ENCODE measurements around the gene UPP1. TPM values are rescaled to one million over a fixed set of nuclear protein-coding genes. Genes with fewer than 3 reads are reported as not detected.

The UPP1 gene
- total and polyA plus RNA-seq, 10 of the 15 experiments (the other 5 are each of a cell fraction or from before 2014, with no cell fraction given) = 0.93 to 7.9 (median 3.8) TPM

DNA sequence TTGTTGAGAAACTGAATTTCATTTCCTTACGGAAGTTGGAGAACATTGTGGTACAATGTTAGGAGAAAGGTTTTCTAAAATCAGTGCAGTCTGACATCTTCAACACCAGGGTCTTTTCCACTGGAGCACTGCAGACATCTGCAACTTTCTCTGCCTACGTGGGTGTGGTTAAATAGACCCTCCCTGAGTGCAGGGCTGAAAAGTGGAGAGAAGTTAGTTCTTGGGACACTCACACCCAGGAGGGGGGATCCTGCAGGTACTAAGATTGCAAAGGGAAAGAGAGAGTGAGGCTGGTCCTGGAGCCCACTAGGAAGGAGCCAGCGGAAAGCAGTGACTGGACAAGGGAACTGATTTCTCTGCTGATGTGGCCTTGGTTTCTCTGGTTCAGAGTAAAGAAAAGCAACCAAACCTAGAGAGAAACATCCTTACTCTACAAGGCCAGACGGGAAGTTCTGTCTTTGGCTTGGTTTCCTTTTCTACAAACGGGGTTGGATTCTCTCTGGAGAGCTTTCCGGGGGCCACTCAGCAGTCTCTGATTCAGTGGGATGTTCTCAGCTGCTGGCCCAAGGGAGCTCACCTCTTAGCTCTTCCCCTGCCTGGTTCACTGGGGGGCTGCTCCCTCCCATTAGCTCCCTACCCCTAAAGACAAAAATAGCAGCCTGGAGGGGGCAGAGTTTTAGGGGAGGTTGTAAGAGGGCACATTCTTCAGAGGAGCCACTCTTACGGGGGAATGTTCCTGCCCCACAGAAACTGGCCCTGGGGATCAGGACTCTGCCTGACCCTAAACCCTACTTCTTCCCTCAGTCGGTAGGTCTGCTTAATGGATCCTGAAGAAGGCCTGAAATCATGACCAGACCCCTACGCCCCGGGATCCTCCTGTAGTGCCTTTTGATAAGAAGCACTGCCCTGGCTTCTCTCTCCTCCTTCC is 2.7 kb downstream of the UPP1 start (continued):
- TF ChIP-seq, protein P1, sequence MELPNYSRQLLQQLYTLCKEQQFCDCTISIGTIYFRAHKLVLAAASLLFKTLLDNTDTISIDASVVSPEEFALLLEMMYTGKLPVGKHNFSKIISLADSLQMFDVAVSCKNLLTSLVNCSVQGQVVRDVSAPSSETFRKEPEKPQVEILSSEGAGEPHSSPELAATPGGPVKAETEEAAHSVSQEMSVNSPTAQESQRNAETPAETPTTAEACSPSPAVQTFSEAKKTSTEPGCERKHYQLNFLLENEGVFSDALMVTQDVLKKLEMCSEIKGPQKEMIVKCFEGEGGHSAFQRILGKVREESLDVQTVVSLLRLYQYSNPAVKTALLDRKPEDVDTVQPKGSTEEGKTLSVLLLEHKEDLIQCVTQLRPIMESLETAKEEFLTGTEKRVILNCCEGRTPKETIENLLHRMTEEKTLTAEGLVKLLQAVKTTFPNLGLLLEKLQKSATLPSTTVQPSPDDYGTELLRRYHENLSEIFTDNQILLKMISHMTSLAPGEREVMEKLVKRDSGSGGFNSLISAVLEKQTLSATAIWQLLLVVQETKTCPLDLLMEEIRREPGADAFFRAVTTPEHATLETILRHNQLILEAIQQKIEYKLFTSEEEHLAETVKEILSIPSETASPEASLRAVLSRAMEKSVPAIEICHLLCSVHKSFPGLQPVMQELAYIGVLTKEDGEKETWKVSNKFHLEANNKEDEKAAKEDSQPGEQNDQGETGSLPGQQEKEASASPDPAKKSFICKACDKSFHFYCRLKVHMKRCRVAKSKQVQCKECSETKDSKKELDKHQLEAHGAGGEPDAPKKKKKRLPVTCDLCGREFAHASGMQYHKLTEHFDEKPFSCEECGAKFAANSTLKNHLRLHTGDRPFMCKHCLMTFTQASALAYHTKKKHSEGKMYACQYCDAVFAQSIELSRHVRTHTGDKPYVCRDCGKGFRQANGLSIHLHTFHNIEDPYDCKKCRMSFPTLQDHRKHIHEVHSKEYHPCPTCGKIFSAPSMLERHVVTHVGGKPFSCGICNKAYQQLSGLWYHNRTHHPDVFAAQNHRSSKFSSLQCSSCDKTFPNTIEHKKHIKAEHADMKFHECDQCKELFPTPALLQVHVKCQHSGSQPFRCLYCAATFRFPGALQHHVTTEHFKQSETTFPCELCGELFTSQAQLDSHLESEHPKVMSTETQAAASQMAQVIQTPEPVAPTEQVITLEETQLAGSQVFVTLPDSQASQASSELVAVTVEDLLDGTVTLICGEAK (IDR thresholded peaks at IDR 0.05; ENCODE audit: borderline replicate concordance) = no peak
- TF ChIP-seq SMC3 (IDR thresholded peaks at IDR 0.05; ENCODE audit: borderline replicate concordance, low read length) (no peak), NR2F1 (conservative IDR thresholded peaks at IDR 0.05) (no peak), NFIC (IDR thresholded peaks at IDR 0.05; ENCODE audit: low read depth, low read length) (no peak), RUNX3 (IDR thresholded peaks at IDR 0.05; ENCODE audit: low read length) (no peak), ZBED1 (IDR thresholded peaks at IDR 0.05; ENCODE audit: borderline replicate concordance) (no peak), KLF5 (IDR thresholded peaks at IDR 0.05; ENCODE audit: partially characterized antibody) (no peak), NFYB (IDR thresholded peaks at IDR 0.05; ENCODE audit: insufficient read depth, low read depth, low read length) (no peak), CHD4 (IDR thresholded peaks at IDR 0.05) (no peak), TBL1XR1 (IDR thresholded peaks at IDR 0.05; ENCODE audit: low read depth, low read length) (no peak)
- TF ChIP-seq, protein P2, sequence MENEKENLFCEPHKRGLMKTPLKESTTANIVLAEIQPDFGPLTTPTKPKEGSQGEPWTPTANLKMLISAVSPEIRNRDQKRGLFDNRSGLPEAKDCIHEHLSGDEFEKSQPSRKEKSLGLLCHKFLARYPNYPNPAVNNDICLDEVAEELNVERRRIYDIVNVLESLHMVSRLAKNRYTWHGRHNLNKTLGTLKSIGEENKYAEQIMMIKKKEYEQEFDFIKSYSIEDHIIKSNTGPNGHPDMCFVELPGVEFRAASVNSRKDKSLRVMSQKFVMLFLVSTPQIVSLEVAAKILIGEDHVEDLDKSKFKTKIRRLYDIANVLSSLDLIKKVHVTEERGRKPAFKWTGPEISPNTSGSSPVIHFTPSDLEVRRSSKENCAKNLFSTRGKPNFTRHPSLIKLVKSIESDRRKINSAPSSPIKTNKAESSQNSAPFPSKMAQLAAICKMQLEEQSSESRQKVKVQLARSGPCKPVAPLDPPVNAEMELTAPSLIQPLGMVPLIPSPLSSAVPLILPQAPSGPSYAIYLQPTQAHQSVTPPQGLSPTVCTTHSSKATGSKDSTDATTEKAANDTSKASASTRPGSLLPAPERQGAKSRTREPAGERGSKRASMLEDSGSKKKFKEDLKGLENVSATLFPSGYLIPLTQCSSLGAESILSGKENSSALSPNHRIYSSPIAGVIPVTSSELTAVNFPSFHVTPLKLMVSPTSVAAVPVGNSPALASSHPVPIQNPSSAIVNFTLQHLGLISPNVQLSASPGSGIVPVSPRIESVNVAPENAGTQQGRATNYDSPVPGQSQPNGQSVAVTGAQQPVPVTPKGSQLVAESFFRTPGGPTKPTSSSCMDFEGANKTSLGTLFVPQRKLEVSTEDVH (IDR thresholded peaks at IDR 0.05; ENCODE audit: low read depth, partially characterized antibody) = no peak
